Measurements from ENCODE around the gene EIF2B2.
A peak's percentile ranks its signal among the peaks of the same experiment; 100 is the strongest.

EIF2B2 gene

DNA sequence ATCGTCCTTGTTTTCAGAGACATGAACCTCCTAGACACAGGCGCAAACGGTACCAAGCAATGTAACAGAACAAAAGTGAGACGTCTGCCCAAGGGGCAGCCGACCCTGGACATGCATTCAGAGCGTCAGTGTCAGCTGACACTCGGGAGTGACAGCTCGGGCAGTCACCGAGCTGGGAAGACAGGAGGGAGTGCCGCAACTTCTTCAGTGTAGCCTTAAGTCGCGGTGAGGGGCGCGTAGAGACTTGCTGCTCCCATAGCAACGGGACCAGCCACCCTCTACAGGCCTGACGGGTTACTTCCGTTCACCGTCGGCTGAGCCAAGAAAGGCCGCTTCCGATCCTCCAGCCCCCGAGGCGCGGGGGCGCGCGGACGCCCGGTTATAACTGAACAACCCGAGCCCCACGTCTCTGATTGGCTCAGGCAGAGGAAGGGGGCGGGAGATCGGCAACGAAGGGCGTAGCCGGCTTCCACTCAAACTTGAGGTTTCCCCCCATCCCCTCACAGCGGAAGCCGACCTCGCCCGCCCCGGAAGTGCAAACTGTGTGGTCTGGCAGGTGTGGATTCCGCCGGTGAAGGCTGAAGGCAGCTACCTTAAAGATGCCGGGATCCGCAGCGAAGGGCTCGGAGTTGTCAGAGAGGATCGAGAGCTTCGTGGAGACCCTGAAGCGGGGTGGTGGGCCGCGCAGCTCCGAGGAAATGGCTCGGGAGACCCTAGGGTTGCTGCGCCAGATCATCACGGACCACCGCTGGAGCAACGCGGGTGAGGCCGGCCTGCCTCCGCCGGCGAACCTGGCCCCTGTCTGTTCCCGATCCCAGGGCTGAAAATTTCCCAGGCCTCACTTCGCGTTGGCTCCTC, at the start of gene EIF2B2:
EIF2B2 (plus strand) TSS at position 530 of the 858 bp plus-strand sequence; CDS start at position 600, 70 bp downstream.
- Mint-ChIP-seq H3K4me3 (peak within 1 kb of the TSS; percentile 97), H3K4me1 (peaks cover 45% of the 10 kb centered on the region), H3K27me3 (no peaks in the 10 kb centered on the region), H3K36me3 (peaks cover 18% of the 10 kb centered on the region), H3K27ac (peak within 1 kb of the TSS; percentile 84), H3K9me3 (no peaks in the 10 kb centered on the region)

DNA sequence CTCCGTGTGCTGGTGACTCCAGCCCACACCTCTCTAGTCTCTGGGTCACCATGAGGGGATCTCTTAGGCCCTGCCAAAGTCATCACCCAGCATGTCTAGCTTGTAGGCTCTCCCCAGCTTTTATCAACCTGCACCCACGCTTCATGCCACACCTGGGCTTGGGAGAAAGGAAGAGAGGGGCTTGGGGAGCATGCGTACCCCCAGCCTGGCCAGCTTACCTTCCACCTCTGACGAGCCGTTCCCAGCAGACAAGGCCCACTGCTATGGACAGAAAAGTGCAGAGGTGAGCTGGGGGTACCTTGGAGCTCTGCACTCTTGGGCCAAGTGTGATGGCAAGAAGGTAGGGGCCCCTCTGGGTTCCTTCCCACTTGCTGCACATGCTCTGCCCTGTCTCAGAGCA, 49.0 kb upstream of the EIF2B2 start:
- Mint-ChIP-seq H3K27me3 (no peaks in the 10 kb centered on the region), H3K4me1 (no peaks in the 10 kb centered on the region), H3K9me3 (no peaks in the 10 kb centered on the region), H3K27ac (no peak overlapping the region), H3K4me3 (no peak overlapping the region), H3K36me3 (no peaks in the 10 kb centered on the region)

DNA sequence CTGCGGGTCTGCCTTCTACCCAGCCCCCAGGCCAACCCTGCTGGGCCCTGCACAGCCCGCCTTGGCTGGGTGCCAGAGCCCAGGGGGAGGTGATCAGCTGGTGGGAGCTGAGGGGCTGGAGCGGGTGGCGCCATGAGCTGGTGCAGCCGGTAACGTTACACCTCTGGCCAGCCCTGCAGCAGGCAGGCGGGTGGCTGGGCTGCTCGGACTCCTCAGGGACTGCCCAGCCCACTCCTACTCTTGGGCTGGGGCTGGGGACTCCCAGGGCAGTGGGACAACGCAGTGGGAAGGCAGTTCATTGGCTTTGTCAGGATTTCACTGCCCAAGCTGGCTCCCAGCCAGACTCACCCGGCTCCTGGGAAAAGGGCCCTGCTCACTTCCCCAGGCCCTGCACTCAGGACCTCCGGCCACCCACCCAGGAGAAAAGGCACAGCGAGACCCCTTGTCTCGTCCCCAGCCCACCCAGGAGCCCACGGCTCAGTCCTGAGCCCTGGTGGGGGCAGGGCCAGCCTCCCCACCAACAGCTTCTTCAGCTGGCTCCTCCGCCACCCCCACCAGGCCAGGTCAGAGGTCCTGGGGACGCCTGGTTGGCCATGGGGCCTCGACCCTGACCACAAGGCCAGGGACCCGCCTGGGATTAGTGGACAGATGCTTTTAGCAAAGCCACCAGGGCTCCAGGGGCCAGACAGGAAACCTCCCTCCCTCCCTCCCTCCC, 48.3 kb upstream of the EIF2B2 start:
- Mint-ChIP-seq H3K36me3 (no peaks in the 10 kb centered on the region), H3K4me1 (no peaks in the 10 kb centered on the region), H3K27ac (no peak overlapping the region), H3K27me3 (no peaks in the 10 kb centered on the region), H3K4me3 (no peak overlapping the region), H3K9me3 (no peaks in the 10 kb centered on the region)

DNA sequence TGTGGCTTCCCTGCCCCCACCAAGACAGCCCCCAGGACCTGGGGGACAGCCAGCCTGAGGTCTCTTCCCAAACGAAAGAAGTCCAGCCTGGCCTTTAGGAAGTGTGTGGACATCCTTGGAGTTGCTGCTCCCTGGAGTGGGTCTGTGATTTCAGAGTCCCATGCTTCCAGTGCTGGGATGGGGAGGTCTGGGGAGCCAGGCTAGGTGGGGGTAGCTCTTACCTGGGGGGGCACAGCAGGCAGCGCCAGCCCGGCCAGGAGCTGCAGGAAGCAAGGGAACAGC, 47.8 kb upstream of the EIF2B2 start:
- no peaks in the 10 kb centered on the region for H3K4me1 Mint-ChIP-seq
- no peak overlapping the region for H3K4me3 Mint-ChIP-seq
- no peaks in the 10 kb centered on the region for H3K36me3 Mint-ChIP-seq
- H3K27me3 Mint-ChIP-seq: no peaks in the 10 kb centered on the region
- no peaks in the 10 kb centered on the region for H3K9me3 Mint-ChIP-seq
- H3K27ac Mint-ChIP-seq: no peak overlapping the region

DNA sequence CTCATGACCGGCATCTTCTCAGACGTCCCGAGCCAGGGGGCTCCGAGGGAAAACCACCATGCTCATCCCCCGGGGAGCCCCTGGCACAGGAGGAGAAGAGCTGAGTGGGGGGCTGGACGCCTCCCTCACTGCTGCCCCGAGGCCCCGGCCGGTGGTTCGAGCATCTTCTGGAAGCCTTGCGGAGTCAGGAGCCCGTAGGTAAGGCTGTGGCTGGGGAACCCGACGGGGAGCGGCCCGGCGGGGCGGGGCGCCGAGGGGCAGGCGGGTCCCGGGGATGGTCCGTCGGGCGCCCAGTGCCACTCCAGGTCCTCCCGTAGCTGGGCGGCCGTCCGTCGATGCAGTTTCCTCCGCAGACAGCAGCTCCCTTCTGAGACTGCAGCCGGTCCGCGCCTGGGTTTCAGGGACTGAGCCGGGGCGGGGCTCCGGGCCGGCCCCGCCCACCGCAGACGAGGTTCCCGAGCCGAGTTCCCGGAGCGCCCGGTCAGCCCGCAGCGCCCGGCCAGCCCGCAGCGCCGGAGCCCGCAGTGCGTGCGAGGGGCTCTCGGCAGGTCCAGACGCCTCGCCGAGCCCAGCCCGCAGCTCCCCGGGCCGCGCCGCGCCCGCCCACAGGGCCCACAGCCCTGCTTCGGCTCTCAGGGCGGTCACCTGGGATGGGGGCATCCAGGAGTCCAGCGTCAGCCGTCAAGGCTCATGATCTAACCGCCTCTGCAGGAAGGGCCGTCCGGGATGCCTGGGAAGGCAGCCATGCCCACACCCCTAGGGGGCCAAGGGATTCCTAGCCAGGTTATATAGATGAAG, 47.3 kb upstream of the EIF2B2 start, which contains the start of gene PGF:
PGF (minus strand) TSS at position 369 of the 798 bp plus-strand sequence; CDS start at position 14, 355 bp downstream.
- Mint-ChIP-seq H3K4me3 (peak within 1 kb of the TSS; percentile 43), H3K27ac (no peak within 1 kb of the TSS), H3K4me1 (no peaks in the 10 kb centered on the region), H3K27me3 (no peaks in the 10 kb centered on the region), H3K9me3 (no peaks in the 10 kb centered on the region), H3K36me3 (no peaks in the 10 kb centered on the region)

DNA sequence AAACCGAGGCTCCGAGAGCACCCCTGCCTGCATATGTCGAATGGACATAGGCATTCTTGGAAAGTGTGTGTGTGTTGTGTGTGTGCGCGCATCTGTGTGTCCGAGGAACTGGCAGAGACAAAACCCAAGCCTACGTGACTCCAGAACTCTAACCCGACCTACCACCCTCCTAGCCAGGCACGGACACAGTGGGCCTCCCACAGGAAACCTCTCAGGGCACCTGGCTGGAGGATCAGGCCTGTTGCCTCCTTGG, 46.8 kb upstream of the EIF2B2 start:
- Mint-ChIP-seq H3K4me1 (no peaks in the 10 kb centered on the region), H3K36me3 (no peaks in the 10 kb centered on the region), H3K27me3 (no peaks in the 10 kb centered on the region)

DNA sequence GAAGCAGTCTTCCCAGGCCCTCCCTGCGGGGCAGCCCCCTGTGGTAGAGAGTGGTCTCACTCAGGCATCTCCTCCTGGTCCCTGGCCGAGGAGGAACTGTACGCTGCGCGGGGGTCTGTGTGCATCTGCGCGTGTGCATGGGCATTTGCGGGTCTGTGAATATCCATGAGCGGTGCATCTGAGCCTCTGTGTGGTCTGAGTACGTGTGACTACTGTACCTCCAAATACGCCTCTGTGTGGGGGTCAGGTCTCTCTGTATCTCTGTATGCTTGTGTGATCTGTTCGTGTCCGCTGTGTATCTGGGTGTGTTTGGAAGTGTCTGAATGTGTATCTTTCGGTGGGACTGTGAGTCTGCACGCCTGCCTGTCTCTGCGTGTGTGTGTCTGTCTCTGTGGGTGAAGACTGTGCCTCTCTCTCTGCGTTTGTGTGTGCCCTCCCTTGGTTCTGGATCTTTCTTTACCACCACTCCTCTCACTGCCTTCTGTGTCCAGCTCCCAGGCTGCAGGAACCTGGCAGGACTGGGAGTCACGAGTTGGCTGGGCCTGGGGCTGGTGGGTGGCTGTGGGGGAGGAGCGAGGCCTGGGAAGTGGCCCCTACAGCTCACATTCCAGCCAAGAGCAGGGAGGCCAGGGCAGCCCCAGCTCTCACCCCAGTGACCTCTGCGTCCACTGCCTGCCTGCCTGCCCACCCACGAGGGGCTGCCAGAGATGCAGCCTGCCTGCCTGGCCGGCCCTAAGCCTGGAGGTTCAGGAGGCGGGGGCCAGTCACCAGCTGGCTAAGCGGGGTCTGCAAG, 46.2 kb upstream of the EIF2B2 start:
- H3K4me3 Mint-ChIP-seq: peak overlapping the region; percentile 43
- no peak overlapping the region for H3K27ac Mint-ChIP-seq
- H3K36me3 Mint-ChIP-seq: no peaks in the 10 kb centered on the region
- no peaks in the 10 kb centered on the region for H3K4me1 Mint-ChIP-seq
- H3K9me3 Mint-ChIP-seq: no peaks in the 10 kb centered on the region
- no peaks in the 10 kb centered on the region for H3K27me3 Mint-ChIP-seq

More for the DNA sequence above, 46.8 kb upstream of the EIF2B2 start:
- Mint-ChIP-seq H3K27ac (no peak overlapping the region), H3K9me3 (no peaks in the 10 kb centered on the region), H3K4me3 (peak overlapping the region; percentile 43)

DNA sequence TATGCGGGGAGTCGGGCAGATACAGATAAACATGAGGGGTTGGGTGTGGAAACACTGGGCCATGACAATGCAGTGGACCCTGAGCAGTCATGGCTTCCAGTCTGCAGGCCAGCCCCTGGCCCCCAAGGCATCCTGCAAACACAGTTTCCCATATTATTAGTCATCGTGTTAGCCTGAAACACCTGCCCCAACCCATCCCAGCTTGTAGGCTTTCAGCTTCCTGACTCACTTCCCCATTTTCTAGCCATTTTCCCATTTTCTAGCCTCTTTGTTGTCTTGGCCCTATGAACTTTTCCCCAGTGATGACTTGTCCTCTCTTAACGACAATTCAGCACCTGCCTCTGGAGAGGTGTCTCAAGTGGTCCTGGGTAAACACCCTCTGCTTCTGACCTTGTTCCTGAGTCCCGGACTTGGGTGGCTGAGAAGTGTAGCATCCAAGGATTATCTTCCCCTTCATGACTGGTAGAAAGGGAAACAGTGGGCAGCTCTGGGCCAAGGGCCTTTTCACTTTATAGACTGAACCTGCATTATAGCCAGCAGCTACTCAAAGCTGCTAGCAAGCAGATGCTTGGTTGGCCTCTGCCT, 43.0 kb upstream of the EIF2B2 start:
- H3K36me3 Mint-ChIP-seq: no peaks in the 10 kb centered on the region
- H3K27ac Mint-ChIP-seq: no peak overlapping the region
- no peaks in the 10 kb centered on the region for H3K9me3 Mint-ChIP-seq
- H3K4me1 Mint-ChIP-seq: no peaks in the 10 kb centered on the region
- no peaks in the 10 kb centered on the region for H3K27me3 Mint-ChIP-seq
- H3K4me3 Mint-ChIP-seq: no peak overlapping the region

DNA sequence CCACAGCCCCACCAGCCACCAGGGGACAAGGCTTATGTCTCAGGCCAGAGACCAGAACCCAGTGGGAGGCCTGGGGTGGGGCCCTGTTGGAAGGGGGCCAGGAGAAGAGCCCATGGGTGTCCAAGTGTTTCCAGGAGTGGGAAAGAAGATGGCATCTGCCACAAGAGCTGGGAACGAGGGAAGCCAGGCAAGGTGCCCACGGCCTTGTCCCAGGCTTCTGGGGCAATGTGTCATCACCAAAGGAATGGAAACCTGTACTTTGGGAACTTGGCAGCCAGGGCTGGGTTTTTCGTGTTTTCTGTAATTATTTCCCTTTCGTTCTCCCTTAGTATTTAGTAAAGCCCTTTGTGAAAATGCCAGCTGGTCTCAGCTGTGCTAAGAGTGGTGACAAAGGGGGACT, 42.0 kb upstream of the EIF2B2 start:
- Mint-ChIP-seq H3K27ac (no peak overlapping the region), H3K4me1 (no peaks in the 10 kb centered on the region), H3K27me3 (no peaks in the 10 kb centered on the region), H3K4me3 (no peak overlapping the region), H3K36me3 (no peaks in the 10 kb centered on the region), H3K9me3 (no peaks in the 10 kb centered on the region)

DNA sequence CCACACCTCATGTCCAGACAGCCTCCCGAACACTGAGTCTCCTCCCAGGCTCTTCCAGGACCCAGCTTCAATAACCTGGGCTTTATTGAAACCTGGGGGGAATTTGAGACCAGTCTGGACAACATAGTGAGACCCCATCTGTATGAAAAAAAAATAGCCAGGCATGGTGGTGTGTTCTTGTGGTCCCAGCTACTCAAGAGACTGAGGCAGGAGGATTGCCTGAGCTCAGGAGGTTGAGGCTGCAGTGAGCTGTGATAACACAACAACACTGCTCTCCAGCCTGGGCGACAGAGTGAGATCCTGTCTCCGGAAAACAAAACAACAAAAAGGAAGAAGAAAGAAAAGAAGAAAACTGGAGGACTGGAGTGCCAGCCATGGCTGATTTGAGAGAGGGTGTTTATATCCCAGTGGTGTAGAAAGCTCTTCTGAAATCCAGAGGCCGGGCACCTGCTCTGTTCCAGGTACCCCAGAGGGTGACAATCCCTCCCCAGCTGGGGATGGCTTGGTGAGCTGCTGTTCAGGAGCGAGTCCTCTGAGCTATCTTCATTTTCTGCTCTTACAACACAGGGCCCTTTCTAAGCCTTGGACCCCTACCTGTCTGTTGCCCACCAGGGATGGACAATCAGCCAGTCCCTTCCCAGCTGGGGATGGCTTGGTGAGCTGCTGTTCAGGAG, 41.3 kb upstream of the EIF2B2 start:
- Mint-ChIP-seq H3K4me1 (no peaks in the 10 kb centered on the region), H3K27ac (no peak overlapping the region), H3K36me3 (no peaks in the 10 kb centered on the region), H3K27me3 (no peaks in the 10 kb centered on the region), H3K4me3 (no peak overlapping the region), H3K9me3 (no peaks in the 10 kb centered on the region)

DNA sequence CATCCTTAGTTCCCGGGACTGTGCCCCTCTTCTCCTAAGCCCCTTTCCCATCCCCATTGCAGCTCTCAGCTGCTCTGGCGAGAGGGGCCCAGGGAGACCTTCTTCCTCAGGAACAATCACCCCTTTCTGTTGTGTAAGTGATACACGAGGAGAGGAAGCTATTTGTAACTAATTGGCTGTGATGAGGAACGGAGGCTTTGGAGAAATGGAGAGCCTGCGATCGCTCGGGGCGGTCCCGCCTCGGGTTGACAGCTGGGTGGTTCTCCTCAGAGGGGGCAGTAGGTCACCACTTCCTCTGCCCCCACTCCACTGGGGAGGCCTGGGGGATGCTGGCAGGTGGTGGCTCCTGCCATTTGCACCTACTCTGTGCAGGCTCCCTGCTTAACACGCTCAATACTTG, 40.7 kb upstream of the EIF2B2 start:
- Mint-ChIP-seq H3K27me3 (no peaks in the 10 kb centered on the region), H3K4me1 (no peaks in the 10 kb centered on the region), H3K4me3 (no peak overlapping the region), H3K36me3 (no peaks in the 10 kb centered on the region), H3K27ac (no peak overlapping the region), H3K9me3 (no peaks in the 10 kb centered on the region)

DNA sequence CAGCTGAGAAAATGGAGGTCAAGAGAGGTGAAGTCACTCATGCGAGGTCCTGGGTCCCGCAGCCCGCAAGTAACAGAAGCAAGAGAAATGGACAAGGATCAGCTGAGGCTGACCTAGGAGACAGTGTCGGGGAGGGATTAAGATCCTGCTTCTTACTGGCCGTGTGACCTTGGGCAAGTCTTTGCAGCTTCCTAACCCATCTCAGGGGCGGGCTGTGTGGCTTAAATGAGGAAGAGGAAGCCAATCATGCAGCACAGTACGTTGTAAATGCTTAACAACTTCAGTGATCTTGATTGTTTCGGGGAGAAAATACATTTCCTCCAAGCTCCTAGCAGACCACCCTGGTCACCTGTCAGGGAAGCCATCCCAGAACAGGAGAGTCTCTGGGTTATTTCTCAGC, 40.2 kb upstream of the EIF2B2 start:
- H3K4me3 Mint-ChIP-seq: no peak overlapping the region
- no peaks in the 10 kb centered on the region for H3K36me3 Mint-ChIP-seq
- no peaks in the 10 kb centered on the region for H3K27me3 Mint-ChIP-seq
- no peak overlapping the region for H3K27ac Mint-ChIP-seq
- H3K4me1 Mint-ChIP-seq: no peaks in the 10 kb centered on the region
- no peaks in the 10 kb centered on the region for H3K9me3 Mint-ChIP-seq

DNA sequence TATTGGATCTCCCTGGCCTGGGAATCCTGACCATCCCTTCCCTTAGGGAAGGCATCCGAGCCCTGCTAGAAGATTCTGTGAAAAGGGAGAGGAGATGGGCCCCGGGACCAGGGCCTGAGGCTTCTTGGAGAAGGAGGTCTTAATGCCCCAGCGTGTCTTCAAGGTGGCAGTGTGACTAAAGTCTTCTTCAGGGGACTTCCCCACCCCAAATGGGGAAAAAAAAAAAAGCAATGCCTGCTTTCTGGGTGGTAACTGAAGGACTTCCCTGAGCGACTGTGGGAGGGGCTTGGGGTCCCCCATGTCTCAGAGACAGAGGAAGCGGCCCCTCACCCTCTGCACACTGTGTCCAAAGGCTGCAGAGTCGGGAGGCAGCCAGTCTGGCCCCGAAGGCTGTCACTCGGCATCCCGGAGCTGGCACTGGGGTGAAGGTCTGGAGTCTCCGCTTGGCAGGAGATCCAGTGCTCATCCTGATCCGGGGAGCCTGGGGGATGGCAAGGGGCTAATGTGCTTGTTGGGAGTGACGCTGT, 39.5 kb upstream of the EIF2B2 start:
- Mint-ChIP-seq H3K4me1 (no peaks in the 10 kb centered on the region), H3K4me3 (no peak overlapping the region), H3K27me3 (no peaks in the 10 kb centered on the region), H3K36me3 (no peaks in the 10 kb centered on the region), H3K27ac (no peak overlapping the region), H3K9me3 (no peaks in the 10 kb centered on the region)

DNA sequence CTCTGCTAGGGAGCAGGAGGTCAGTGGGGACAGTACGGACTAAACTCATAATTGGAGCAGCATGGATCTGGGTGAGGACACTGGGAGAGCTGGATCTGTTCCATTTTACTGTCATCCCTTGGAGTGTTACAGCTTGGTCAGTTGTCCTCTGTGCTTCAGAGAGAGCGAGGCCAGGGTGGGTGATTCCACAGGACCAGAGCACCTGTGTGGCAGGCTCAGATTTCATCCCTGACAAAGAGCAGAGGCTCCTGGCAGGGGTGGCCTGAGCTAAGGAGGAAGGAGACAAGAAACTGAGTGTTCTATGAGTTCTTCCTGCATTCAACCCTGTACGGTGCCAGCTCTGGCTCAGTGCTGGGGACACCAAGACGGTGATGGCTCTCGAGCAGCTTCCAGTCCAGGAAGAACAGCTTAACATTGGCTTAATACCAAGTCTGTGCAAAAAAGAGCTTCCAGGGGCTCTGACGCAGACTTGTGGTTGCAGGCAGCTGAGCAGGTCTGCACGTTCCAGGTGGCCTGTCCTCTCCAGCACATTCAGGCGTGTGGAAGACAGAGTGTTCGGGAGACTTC, 38.9 kb upstream of the EIF2B2 start:
- Mint-ChIP-seq H3K4me1 (no peaks in the 10 kb centered on the region), H3K27ac (no peak overlapping the region), H3K36me3 (no peaks in the 10 kb centered on the region), H3K9me3 (no peaks in the 10 kb centered on the region), H3K27me3 (no peaks in the 10 kb centered on the region), H3K4me3 (no peak overlapping the region)

All from activated naive CD4-positive, alpha-beta T cell treated with anti-CD3 and anti-CD28 coated beads, Interleukin-2, amount 50 U/mL, for 24 hours (primary cell).